IPS-NIHi11 (cell line): ENCODE results near the gene ABCC3.

Experiments
- DNase-seq: peaks from one replicate; pipeline ENCODE4 v3.0.0; 2012; ENCODE audit warnings: mixed read lengths, low spot score

Gene ABCC3

GRCh38 chr17:50634224-50634914 is at the start of gene ABCC3:
Gene ABCC3, plus strand, starts transcription at chr17:50634881. Its CDS starts 56 bp downstream, at chr17:50634937.
- DNase-seq: peak; percentile 80

GRCh38 chr17:50585346-50585745 is 49.3 kb upstream of the ABCC3 start:
- no peak for DNase-seq

GRCh38 chr17:50585891-50586290 is 48.8 kb upstream of the ABCC3 start:
- DNase-seq: no peak

GRCh38 chr17:50586421-50587247 is 48.0 kb upstream of the ABCC3 start:
- no peak for DNase-seq

GRCh38 chr17:50587571-50587970 is 47.1 kb upstream of the ABCC3 start:
- DNase-seq: no peak

- no peak for DNase-seq
Measured at GRCh38 chr17:50588391-50589049, 46.2 kb upstream of the ABCC3 start.

GRCh38 chr17:50589095-50589705 is 45.5 kb upstream of the ABCC3 start:
- no peak for DNase-seq

GRCh38 chr17:50590946-50591737 is 43.5 kb upstream of the ABCC3 start:
- no peak for DNase-seq

GRCh38 chr17:50593321-50593720 is 41.4 kb upstream of the ABCC3 start:
- DNase-seq: peak; percentile 79

- DNase-seq: no peak
Measured at GRCh38 chr17:50594128-50594823, 40.4 kb upstream of the ABCC3 start.

GRCh38 chr17:50594892-50595291 is 39.8 kb upstream of the ABCC3 start:
- no peak for DNase-seq

GRCh38 chr17:50596191-50597037 is 38.3 kb upstream of the ABCC3 start:
- DNase-seq: peak; percentile 91

GRCh38 chr17:50598487-50598886 is 36.2 kb upstream of the ABCC3 start:
- no peak for DNase-seq

- DNase-seq: no peak
Measured at GRCh38 chr17:50599606-50600005, 35.1 kb upstream of the ABCC3 start.

GRCh38 chr17:50601823-50602375 is 32.8 kb upstream of the ABCC3 start:
- DNase-seq: no peak

GRCh38 chr17:50602836-50603235 is 31.8 kb upstream of the ABCC3 start:
- no peak for DNase-seq

- DNase-seq: peak; percentile 73
Measured at GRCh38 chr17:50603340-50603739, 31.3 kb upstream of the ABCC3 start.

- peak; percentile 67 for DNase-seq
Measured at GRCh38 chr17:50604513-50604912, 30.2 kb upstream of the ABCC3 start.

GRCh38 chr17:50605429-50605828 is 29.3 kb upstream of the ABCC3 start:
- no peak for DNase-seq
